ENCODE measurements around the gene OTUB1. TPM values are rescaled to one million over a fixed set of nuclear protein-coding genes. Genes with fewer than 3 reads are reported as not detected.
A peak's percentile ranks its signal among the peaks of the same experiment; 100 is the strongest.

OTUB1 gene
- total and polyA plus RNA-seq, 8 donors = 33.6 to 161 (median 53.3) TPM

- no peaks in the 10 kb centered on the region for H3K9me3 ChIP-seq
- H3K27ac ChIP-seq = peak overlapping the region in 4 of 5 donors; percentile 49 to 70 (median 55)
- DNase-seq = peak in 1 of 2 donors; percentile 48
- TF ChIP-seq EP300 (IDR thresholded peaks at IDR 0.05) (no peak), POLR2A (IDR thresholded peaks at IDR 0.05) (no peak), POLR2AphosphoS5 (IDR thresholded peaks at IDR 0.05) (no peak)
- TF ChIP-seq, protein P1, sequence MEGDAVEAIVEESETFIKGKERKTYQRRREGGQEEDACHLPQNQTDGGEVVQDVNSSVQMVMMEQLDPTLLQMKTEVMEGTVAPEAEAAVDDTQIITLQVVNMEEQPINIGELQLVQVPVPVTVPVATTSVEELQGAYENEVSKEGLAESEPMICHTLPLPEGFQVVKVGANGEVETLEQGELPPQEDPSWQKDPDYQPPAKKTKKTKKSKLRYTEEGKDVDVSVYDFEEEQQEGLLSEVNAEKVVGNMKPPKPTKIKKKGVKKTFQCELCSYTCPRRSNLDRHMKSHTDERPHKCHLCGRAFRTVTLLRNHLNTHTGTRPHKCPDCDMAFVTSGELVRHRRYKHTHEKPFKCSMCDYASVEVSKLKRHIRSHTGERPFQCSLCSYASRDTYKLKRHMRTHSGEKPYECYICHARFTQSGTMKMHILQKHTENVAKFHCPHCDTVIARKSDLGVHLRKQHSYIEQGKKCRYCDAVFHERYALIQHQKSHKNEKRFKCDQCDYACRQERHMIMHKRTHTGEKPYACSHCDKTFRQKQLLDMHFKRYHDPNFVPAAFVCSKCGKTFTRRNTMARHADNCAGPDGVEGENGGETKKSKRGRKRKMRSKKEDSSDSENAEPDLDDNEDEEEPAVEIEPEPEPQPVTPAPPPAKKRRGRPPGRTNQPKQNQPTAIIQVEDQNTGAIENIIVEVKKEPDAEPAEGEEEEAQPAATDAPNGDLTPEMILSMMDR (IDR thresholded peaks at IDR 0.05) = no peak
- H3K4me3 ChIP-seq = no peak overlapping the region
- H3K36me3 ChIP-seq = peaks cover 4 to 41% (median 28%) of the 10 kb centered on the region in 4 donors
- intact Hi-C loops (cut with DNase I; ENCODE audit: low total_unique reads) = loop anchor here (5.0 kb wide), 1 partner anchor 108 kb away; the partner anchor contains the start of gene MARK2
- WGBS, 5 donors = 44 to 61% (median 55%) methylated on average over 4 to 8 of the region's 8 CpGs
- H3K27me3 ChIP-seq = no peaks in the 10 kb centered on the region
- H3K4me1 ChIP-seq = peaks cover 9 to 39% (median 20%) of the 10 kb centered on the region in 4 donors
Observed at GRCh38 chr11:63944987-63945386, 41.3 kb upstream of the OTUB1 start.

- TF ChIP-seq, protein P1 (IDR thresholded peaks at IDR 0.05) = peak in 5 of 7 experiments; percentile 67 to 93 (median 85)
- TF ChIP-seq EP300 (IDR thresholded peaks at IDR 0.05) = no peak
- peak in 2 of 3 donors; percentile 7 to 56 for TF ChIP-seq POLR2AphosphoS5 (IDR thresholded peaks at IDR 0.05)
- no peak for TF ChIP-seq POLR2A (IDR thresholded peaks at IDR 0.05)
- Histone ChIP-seq H3K4me3 (peak overlapping the region in 3 of 4 donors; percentile 8 to 22 (median 11)), H3K36me3 (peaks cover 4 to 48% (median 33%) of the 10 kb centered on the region in 4 donors), H3K4me1 (peaks cover 9 to 34% (median 16%) of the 10 kb centered on the region in 4 donors), H3K9me3 (no peaks in the 10 kb centered on the region), H3K27ac (peak overlapping the region in 4 of 5 donors; percentile 49 to 70 (median 55)), H3K27me3 (no peaks in the 10 kb centered on the region)
- peak; percentile 77 to 90 for DNase-seq
- intact Hi-C loops (cut with DNase I; ENCODE audit: low total_unique reads) = no loop called here
- WGBS, 5 donors = 25 to 35% (median 35%) methylated on average over 12 to 14 of the region's 14 CpGs
Observed at GRCh38 chr11:63945477-63946163, 40.6 kb upstream of the OTUB1 start.

DNA sequence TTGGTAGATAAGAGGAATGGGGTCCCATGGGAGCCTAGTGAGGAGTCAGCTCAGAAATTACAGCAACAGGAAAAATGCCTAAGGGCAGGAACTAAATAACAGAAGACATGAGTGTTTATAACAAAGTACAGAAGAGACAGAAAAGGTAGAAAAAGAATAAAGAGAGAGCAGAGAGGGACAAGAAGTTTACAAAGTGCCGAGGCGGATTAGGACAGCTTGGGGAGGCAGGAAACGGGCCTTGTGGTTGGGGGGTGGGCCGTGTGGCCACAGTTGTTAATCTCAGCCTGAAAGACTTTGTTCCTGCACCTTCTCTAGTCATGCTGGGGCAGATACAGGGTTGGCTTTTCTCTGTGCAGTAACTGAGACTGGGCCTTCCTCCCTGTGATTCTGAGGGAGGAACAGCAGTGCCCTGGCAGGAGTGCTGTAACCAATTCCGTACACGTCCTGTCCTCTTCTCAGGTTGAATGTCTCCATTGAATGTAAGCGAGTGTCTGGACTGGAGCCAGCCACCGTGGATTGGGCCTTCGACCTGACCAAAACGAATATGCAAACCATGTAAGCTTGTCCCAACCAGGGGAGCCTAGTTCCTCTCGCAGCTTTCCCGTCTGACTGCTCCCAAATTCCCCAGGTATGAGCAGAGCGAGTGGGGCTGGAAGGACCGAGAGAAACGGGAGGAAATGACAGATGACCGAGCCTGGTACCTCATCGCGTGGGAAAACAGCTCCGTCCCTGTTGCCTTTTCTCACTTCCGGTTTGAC lies 34.3 kb upstream of the OTUB1 start:
- WGBS, 5 donors = 63 to 81% (median 77%) methylated on average over 20 of the region's 20 CpGs

GRCh38 chr11:63952570-63952969 lies 33.7 kb upstream of the OTUB1 start:
- Histone ChIP-seq H3K36me3 (peaks cover 29 to 76% (median 66%) of the 10 kb centered on the region in 4 donors), H3K27me3 (no peaks in the 10 kb centered on the region), H3K4me1 (no peaks in the 10 kb centered on the region), H3K27ac (no peak overlapping the region), H3K4me3 (no peak overlapping the region), H3K9me3 (no peaks in the 10 kb centered on the region)
- DNase-seq = no peak
- TF ChIP-seq, protein P1 (IDR thresholded peaks at IDR 0.05) = no peak
- TF ChIP-seq POLR2A (IDR thresholded peaks at IDR 0.05) = no peak
- TF ChIP-seq POLR2AphosphoS5 (IDR thresholded peaks at IDR 0.05) = no peak
- WGBS, 5 donors = 95 to 99% (median 98%) methylated on average over 4 of the region's 4 CpGs
- intact Hi-C loops (cut with DNase I; ENCODE audit: low total_unique reads) = loop anchor here (5.0 kb wide), 1 partner anchor 120 kb away; no protein-coding TSS in a partner anchor

More for the DNA sequence above, 34.3 kb upstream of the OTUB1 start:
- Histone ChIP-seq H3K27me3 (no peaks in the 10 kb centered on the region), H3K27ac (peak overlapping the region in 1 of 5 donors; percentile 20), H3K9me3 (no peaks in the 10 kb centered on the region), H3K4me3 (no peak overlapping the region), H3K36me3 (peaks cover 29 to 77% (median 73%) of the 10 kb centered on the region in 4 donors), H3K4me1 (no peaks in the 10 kb centered on the region)
- intact Hi-C loops (cut with DNase I; ENCODE audit: low total_unique reads) = loop anchor here (5.0 kb wide), 1 partner anchor 120 kb away; no protein-coding TSS in a partner anchor
- DNase-seq = no peak
- TF ChIP-seq, protein P1 (IDR thresholded peaks at IDR 0.05) = no peak
- TF ChIP-seq POLR2A (IDR thresholded peaks at IDR 0.05) = no peak
- no peak for TF ChIP-seq POLR2AphosphoS5 (IDR thresholded peaks at IDR 0.05)
- no peak for TF ChIP-seq EP300 (IDR thresholded peaks at IDR 0.05)
